ENCODE data around the gene TSEN54.

GRCh38 chr17:75517297-75517865 lies 1.1 kb downstream of the TSEN54 start:
- TF ChIP-seq POLR2AphosphoS5 (IDR thresholded peaks at IDR 0.05; ENCODE audit: low read depth, low read length) (no peak), TAF1 (IDR thresholded peaks at IDR 0.05; ENCODE audit: borderline replicate concordance, insufficient read depth, low read length) (no peak), REST (IDR thresholded peaks at IDR 0.05; ENCODE audit: insufficient read depth in 1 of 2, low read depth in 2 of 2, low read length in 2 of 2) (no peak), FOXP2 (optimal IDR thresholded peaks at IDR 0.05; ENCODE audit: borderline replicate concordance, extremely low read depth, extremely low read length, insufficient read depth) (no peak)

All from PFSK-1 (cell line).